HG02885 (cell line): ENCODE measurements around the gene PGBD5.
A peak's percentile ranks its signal among the peaks of the same experiment; 100 is the strongest.

Source experiments
- ATAC-seq: cut with Tn5 transposase; IDR thresholded peaks from one replicate; pipeline ENCODE4 v1.9.1; 2021; ENCODE audit warnings: mild to moderate bottlenecking; ENCODE audit not compliant: unreplicated experiment, poor library complexity

Gene PGBD5

GRCh38 chr1:230270559-230271281 is 155.4 kb downstream of the PGBD5 start:
- ATAC-seq, result peak; percentile 80

- no peak for ATAC-seq
These were observed 156.0 kb downstream of the PGBD5 start for GRCh38 chr1:230270185-230270558.

- ATAC-seq, result no peak
These were observed 157.6 kb downstream of the PGBD5 start for GRCh38 chr1:230268371-230269170.

DNA sequence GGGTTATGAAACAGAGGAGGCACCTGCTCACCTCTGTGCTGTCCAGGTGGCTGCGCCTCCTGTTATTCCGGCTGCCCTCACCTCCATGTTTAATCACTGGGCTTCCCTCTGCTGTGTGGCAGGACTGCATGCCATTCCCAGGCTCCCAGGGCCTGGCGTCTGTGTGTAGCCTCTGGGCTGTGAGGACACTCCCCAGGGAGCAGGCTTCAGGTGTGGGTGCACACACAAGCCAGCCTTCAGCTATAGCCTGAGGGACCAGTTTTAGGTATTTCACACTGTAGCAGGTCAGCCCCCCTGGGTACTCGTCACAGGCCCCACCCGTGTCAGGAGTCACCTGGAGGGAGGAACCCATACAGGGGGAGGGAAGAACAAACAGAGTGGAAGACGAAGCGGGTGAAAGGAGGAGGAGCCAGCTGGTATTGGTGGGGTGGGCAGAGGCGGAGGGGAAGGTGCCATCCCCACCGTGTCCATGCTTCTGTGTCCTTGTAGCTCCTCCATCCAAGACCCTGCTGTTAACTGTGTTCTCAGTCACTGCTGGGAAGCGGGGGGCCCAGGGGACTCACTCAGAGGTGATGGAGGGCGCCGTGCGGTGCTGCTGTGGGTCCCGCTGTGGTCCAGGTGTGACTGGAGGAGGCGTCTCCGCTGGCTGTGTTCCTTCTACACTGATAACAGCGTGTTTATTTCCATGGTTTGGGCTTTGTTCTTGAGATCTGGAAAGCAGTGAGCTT is 158.6 kb downstream of the PGBD5 start:
- ATAC-seq, result no peak

- ATAC-seq, result no peak
These were observed 159.7 kb downstream of the PGBD5 start for GRCh38 chr1:230266456-230266855.

DNA sequence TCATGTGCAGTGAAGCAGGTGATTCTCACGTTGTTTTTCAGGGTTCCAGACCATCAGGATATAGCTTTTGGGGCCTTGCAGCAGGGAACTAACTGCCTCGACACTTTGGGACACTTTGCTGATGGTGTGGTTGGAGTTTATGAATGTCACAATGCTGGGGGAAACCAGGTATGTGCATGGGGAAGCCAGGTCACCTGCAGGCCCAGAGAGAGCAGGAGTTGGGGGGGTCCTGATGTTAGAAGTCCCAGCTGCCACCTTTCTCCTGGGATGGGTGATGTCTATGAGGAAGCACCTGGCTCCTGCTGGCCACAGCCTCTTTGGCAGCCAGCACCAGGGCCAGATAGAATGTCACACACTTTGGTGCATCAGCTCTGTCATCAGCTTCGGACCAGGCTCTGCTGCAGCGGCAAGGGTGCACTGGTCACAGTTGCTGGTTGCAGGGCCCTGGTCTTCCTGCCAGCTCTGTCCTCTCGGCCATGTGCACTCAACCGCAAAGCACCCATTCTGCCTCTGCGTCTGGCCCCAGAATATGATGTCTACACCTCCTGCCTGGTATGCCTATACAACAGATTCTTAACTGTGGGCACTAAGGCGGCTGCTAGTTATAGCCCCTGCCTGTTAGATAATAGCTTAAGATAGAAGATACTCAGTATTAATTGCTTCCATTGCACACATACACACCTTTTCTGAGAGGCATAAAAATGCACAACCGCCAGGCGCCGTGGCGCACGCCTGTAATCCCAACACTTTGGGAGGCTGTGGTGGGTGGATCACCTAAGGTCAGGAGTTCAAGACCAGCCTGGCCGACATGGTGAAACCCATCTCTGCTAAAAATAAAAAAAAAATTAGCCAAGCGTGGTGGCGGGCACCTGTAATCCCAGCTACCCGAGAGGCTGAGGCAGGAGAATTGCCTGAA is 160.7 kb downstream of the PGBD5 start:
- no peak for ATAC-seq
